GM19438 (cell line): ENCODE data around the gene TSHB.

Experiments used
- ATAC-seq: cut with Tn5 transposase; IDR thresholded peaks from one replicate; pipeline ENCODE4 v1.9.1; 2021; ENCODE audit warnings: low read depth; ENCODE audit not compliant: unreplicated experiment

TSHB gene

DNA sequence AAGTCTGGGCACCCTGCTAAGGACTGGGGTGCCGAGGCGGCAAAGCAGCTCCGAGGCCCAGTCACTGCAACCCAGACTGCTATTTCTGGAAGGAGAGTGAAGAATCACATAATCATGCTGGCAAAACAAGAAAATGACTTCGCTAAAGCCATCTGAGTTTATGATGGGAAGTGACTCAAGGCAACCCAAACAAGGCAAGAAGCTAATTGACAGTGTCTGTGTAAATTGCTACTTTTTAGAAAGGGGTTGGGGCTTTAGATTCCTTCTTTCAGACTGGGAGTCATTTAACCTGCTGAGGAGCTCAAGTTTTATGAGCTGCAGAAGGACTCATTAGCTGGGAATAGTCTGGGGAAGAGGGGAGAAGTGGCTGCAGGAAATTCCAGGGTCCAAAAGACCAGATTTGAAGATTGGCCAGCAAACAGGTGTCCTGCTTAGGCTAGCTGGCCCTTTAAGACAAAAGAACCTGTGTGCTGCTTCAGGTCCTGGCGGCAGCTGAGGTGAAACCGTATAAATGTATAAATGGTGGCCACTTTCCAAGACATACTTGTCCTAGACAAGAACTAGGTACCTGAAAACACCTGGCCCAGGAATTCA is 28.1 kb downstream of the TSHB start:
- no peak for ATAC-seq

DNA sequence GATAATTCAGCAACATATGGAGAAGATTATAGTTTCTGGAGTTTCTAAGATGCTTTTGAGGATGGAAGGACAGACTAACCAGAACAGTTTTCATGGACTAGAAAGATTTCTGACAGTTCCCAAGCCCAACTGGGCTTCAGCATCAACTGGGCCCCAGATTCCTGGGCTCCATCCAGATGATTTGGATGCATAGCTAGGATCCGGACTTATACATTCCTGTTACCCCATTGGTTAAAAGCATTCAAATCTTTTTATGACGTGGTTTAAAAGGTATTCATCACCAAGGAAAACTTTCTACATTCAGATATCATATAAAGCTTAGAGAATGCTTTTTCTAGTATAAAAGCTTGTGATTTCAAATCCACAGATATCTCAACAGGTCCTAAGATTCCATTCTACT is 29.7 kb downstream of the TSHB start:
- ATAC-seq: no peak

DNA sequence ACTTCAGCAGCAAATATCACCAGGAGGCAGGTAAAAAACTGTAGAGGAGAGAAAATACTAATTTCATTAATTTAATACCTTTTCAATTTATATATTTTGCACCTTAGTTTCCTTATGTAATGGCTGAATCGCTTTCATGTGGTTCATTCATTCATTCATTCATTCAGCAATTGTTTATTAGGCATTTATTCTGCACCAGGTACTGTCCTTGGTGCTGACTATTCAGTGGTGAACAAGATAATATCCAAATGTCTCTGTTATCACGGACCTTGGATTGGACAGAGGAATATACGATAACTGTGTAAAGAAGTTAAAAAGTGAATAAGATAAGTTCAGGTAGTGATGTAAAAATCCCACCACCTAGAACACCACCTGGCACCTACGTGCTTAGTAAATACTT is 30.9 kb downstream of the TSHB start:
- ATAC-seq: no peak

DNA sequence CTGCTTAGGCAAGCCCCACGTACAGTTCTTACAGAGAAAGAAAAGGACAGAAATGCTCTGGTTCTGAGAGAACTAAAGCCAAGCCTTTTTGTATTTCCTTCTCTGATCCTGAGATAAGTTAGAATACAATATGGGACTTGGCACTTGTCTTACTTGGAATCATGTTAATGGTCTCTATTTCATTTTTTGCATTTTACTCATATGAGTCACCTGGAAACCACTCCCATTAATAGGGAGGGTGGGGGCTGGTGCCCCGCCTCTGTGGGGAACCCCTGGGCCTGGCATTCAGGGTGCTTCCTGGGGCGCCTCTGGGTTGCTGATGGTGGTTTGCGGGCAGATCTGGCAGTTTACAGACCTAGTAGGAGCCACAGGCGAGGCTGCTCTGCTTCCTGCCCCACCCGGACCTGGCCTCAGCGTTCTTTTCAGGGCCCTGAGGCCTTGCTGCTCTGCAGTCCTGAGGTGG is 32.9 kb downstream of the TSHB start:
- ATAC-seq: no peak

DNA sequence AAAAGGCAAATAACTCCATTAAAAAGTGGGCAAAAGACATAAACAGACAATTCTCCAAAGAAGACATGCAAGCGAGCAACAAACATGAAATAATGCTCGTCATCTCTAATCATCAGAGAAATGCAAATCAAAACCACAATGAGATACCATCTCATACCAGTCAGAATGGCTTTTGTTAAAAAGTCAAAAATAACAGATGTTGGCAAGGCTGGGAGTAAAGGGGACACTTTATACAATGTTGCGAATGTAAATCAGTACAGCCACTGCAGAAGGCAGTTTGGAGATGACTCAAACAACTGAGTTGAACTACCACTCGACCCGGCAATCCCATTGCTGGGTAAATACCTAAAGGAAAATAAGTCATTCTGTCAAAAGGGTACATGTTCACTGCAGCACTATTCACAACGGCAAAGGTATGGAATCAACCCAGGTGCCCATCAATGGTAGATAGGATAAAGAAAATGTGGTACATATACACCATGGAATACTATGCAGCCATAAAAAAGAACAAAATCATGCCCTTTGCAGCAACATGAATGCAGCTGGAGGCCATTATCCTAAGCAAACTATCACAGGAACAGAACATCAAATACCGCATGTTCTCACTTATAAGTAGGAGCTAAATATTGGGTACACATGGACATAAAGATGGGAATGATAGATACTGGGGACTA is 33.7 kb downstream of the TSHB start:
- no peak for ATAC-seq

DNA sequence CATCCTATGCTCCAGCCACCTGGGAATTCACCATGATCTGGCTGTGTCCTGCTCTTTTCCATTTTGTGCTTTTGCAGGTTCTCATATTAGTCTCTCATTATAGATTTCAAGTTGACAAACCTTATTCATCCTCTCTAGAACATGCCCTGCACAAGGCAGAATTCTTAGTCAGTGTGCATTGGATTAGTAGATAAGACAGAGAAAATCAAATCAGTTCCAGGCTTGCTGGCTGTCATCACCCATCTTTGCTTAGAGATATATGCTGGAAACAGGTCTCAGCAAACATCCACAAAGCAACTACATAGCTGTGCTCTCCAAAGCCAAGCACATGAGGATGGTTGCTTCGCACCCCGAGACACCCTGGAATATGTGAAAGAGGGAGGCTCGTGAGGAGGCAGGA is 34.8 kb downstream of the TSHB start:
- ATAC-seq: no peak

DNA sequence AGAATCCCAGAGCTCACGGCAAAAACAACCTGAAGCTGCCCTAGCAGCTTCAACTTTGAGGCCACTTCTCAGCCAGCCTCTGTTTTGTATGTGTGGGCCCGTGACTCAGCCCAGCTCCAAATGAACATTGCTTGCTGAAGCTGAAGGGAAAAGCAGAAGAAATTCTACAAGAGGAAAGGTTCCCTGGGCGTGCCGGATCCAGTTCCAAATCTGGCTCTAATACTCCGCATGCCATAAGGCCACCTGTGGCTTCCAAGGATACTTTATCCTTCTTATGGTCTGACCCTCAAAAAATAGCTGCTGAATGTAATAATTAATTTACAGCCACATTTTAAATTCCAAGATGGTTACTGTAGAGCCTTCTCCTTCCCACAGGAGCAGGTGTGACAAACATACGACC is 35.4 kb downstream of the TSHB start:
- no peak for ATAC-seq

DNA sequence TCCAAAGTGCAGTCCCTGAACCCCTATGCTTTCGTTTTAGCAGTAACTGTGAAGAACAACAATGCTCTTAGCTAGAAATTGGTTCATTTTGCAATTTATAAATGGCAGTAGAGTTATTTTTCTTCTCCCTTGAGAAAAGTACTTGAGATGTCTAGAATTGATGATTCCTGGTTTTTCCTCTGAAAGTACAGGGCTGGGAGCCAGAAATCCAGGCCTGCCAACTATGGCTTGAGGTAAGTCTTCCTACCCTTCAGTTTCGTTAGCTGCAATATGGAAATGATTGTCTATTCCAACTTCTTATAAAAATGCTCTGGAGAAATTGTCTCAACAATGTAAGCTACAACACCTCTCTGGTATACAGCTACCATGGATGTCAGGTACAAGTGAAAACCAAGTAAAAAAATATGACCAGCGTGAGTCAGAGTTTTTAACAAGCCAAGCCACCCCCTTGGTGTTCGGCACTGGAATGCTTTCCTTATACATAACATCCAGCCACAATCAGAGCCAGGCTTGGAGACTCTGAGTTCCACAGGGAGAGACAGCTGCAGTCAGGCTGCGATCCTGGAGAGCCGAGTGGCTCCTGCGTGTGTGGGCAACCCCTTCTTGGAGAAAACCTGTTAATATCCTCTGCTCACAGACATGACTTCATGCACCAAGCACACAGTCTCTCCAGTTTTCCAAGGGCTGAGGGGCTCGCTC is 37.7 kb downstream of the TSHB start:
- no peak for ATAC-seq

DNA sequence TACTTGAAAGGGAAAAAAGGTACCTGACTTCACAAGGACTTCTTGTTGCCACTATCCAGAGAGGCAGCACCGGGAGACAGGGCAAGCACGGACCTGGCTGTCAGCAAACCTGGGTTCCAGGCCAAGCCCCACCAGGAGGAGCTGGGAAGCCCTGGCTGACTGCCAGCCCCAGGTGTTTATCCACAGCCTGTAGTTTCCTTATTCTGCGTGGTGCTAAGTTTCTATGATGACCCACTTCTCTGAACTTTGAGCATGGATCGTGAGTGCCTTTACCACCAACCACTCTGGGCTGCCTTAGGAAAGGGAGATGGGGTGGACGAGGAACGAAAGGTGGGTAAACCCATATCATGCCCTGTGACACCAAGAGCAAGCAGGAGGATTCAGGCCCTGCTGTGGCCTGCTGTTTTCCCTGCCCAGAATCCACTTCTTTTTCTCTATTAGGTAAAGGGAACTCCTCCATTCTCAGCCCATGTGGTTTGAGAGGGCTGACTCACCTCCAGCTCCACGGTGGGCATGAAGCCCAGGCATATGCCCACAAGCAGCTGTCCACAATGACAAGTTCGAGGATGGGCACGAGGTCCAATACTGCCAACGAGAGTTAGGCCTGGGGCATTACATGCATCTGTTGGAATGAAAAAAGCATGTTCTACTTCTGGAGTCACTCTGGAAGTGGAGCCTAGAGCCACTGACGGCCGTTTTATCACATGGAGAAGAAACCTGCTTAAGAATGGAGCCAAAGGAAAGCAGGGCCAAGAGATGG is 39.4 kb downstream of the TSHB start:
- no peak for ATAC-seq

DNA sequence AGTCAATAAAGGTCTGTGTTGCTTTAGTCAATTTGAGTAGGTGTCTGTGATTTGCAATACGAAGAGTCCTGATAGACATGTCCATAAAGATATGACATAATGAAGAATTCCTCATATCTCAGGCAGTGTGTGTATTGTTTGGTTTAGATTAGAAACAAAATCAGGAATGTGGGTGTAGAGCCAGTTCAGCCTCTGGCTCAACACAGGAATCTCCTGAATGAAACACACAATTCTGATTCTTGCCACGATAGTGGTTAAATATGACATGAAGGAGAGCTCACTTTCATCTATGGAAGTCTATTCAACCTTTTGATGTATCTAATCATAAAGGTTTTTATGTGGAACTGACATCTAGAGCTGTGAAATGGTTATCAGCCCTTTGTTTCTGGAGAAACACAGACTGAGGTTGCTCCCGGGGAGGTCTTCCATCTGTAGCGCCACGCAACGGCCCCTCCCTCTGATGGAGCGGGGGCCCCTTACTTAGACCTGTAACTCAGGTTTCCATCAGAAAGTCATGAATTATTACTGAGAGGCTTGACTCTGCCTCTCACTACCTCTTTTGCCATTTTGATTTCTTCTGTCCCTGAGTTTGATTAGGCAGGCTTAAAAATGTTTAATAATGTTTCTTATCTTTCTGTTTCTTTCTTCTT is 40.2 kb downstream of the TSHB start:
- ATAC-seq: no peak

DNA sequence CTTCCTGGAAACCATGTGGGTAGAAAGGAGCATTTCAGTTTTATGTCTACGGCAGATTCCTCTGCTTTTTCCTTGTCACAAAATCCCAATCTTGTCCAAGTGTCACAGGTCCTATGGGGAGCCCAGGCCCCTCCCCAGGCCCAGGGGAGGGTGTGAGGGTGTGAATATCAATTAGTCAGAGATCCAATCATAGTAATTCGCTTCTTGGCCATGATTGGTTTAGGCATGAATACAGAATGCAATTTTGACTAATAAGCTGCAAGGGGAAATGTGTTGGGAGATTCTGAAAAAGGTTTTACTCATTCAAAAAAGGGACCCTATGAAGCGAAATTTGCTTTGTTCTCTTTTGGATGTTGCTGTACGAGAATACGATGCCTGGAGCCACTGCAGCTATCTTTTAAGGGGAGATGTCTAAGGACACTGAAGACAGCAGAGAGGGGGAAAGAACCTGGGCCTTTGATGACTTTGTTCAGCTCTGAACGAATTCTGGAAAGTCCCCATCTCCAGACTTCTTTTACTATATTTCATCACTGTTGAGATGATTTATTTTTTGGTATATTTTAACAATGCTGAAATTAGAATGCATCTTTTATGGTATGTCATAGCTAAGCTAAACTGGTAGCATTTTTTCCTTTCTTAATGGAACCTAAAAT is 41.5 kb downstream of the TSHB start:
- ATAC-seq: no peak

DNA sequence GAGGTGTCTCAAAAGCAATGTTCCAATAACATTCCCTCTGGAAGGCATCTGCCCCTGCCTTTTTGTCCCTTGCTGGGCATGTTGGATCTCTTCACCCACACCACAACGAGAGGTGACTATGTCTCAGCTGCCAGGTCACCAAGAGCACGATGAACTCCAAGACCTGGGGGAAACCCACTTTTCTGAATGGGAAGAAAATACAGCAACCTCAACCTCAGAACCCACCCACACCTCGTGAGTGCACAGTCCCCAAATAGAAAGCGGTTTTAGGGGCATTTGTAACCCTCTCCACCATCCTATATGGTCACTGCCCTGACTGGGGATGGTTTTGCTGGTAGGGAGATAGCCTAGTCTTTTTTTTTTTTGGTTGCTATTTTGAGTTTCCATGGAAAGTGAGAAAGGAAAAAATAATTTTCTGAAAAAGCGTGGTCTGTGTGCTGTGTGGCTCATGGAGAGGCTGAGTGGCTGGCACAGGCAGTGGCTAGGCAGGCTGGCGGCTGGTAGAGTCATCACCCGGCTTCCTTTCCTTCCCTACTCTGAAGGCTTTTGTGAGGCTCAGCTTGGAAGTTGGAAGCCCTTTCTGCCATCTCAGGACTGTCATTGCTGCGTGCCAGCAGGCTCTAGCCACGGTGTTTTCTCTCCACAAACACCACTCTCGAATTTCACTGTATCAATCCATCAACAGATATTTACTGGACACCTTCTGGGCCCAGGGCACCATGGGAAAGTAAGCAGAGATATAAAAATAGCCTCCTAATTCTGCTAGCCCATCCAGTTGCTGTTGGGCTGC is 43.9 kb downstream of the TSHB start:
- no peak for ATAC-seq

DNA sequence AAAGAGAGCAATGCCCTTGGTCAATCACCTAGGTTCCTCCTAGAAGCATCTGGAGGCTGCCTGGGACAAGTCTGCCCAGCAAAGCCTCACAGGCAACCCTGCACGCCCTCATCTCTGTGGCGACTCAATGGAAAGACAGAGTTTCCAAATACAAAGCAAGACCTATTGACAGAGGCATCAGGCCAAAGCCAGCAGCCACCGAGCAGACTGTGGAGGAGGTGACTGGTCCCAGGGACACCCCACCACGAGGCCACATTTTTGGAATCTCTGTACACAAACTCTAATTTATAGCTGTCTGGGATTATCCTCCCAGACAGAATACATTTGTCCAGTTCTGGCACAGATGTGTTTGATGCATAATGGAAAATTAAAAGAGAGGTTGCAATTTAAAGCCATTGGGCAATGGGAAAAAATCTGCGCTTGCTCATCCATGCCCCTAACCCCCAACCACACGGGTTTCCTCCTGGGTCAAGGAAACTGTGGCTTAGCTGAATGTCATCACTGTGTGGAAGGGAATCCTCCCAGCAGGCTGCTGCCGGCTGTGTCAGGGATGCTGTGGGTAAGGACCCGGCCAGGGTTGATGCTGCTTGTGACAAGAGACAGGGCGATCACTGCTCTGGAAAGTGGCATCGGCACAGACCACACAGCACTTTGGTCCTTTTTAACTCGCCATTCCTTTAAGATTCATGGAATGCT is 45.4 kb downstream of the TSHB start:
- no peak for ATAC-seq

DNA sequence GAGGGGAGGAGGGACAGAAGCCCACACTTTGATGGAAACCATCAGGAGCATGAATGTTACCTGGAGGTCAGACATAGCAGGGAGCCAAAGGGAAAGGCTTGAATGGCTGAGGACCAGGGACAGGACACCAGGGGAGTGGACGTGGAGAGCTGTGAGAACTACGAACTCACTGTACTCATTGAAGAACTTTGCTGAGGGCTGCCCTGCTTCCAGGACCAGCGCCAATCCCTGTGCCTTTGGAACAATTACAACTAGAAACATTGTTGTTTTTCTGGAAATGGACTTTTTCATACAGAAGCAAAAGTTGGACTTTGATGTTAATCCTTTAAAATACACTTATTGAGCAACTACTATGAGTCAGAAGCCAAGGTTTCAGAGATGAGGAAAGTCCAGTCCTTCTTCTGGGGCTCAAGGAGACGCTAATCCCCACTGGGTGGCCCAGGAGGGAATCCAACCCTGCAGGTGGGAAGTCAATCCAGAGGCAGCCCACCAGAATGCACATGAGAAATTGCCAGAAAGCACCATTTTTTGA is 46.8 kb downstream of the TSHB start:
- no peak for ATAC-seq

DNA sequence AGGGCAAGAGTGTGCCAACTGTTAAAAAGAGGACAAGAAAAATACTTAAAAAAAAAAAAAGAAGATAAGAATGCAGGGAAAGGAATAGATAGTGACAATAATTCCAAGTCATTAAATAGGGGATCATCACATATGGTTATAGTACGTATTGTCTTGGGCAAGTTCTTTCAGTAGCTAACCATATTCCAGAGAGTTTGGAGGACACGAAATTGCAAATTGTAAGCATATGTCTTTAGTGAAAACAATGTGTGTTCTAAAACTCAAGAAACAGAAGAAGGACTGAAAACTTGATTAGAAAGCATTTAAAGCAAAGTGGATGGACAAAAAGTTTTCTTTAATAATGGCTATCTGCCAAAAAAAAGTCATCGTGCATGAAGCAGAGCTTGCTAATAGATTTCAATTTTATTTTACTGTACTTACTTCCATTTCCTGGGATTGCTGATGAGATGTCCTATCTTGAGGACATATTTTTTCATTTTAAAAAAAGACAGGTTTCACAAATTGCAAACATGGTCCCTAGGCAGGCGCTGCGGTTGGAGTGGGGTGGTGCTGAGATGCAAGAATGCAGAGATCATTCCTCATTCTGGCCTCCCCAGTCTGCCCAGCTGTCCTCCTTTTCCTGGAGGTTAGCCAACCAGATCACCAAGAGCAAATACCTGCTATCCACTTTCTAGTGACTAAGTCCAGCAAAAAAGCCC is 47.8 kb downstream of the TSHB start:
- no peak for ATAC-seq

DNA sequence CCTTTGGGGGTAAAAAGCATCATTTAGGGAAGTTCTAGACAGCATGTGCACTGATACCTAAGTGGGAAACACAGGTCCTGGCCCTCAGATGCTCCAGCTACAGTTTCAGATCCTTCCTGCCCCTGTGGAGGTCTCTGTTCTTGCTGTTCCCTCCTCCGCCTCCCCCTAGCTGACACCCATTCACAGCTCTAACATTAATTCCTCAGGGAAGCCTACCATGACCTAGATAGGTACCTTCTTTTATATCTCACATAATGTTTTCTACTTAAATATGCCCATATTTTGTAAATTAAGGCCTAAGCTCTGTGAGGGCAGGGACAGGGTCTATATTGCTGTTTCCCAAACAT is 48.3 kb downstream of the TSHB start:
- ATAC-seq: no peak

DNA sequence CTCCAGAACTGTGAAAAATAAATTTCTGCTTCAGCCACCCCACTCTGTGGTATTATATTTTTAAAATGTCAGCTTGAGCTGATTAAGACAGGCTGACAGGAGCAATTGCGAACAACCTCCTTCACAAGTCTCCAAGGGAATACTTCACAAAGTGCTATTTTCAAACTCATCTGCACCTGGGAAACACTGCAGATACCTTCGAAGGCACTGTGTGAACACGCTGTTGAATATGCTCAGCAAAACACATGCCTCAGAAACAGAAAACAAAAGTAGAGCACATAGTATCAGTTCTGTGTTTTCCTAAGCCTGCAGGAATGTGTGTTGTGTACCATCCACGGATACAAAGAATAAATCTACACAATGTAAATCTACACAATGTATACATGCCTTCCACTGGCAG is 49.1 kb downstream of the TSHB start:
- no peak for ATAC-seq

DNA sequence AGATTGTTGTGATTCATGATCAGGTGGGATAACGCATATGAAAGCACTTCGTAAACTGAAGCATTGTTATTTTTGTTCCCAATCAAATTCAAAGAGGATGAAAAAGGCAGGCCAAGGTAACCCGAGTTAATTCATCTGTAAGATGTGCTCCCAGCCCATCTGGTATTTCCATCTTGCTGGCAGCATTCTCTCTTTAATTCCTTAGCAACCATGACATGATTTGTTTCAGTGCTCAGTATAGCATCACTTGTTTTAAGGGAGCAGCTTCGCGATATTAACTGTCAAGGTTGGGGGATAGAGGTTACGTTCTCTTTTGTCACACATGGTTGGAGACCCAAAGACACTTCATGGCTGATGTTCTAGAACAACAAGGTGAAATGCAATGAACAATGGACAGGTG is 53.3 kb downstream of the TSHB start:
- no peak for ATAC-seq
